Keratinocyte (primary cell): Measurements from ENCODE around the gene ETV4. TPM values are rescaled to one million over a fixed set of nuclear protein-coding genes. Genes with fewer than 3 reads are reported as not detected.
"Not testable (repeated sequence)": the region's sequence is repeated elsewhere in the genome, so short reads cannot be mapped to it uniquely, and the experiment has no call there.

Experiments
- DNase-seq: peaks from one replicate; pipeline ENCODE4 v3.0.0-alpha.2; 2011; ENCODE audit warnings: low read depth, missing footprints, low spot score
- FAIRE-seq: peaks from 2 replicates; lab custom pipeline; 2011; peaks lifted over from hg19 to GRCh38; lab: Jason Lieb, UNC
- H2AFZ ChIP-seq: 2 replicates; pipeline ENCODE4 v1.6.0; 2012; ENCODE audit warnings: low read length, control low read depth, inconsistent platforms; ENCODE audit not compliant: control insufficient read depth
- H3K27ac ChIP-seq: 2 replicates; pipeline ENCODE4 v1.5.1; 2011; ENCODE audit warnings: low read length; ENCODE audit not compliant: control insufficient read depth, insufficient read depth
- H3K27me3 ChIP-seq: 3 replicates; pipeline ENCODE4 v1.6.0; 2011; ENCODE audit warnings: low read length; ENCODE audit not compliant: control insufficient read depth, insufficient read depth; ENCODE audit errors: extremely low read depth
- H3K36me3 ChIP-seq, 2 experiments: 2 replicates in 1 of 2; 3 replicates in 1 of 2; pipeline ENCODE4 v1.5.1; 2011; ENCODE audit warnings: low read length in 2 of 2, mild to moderate bottlenecking in 1 of 2; ENCODE audit not compliant: control insufficient read depth in 2 of 2, insufficient read depth in 2 of 2; ENCODE audit errors: extremely low read depth in 1 of 2
- H3K4me1 ChIP-seq: 3 replicates; pipeline ENCODE4 v1.5.1; 2011; ENCODE audit warnings: low read length; ENCODE audit not compliant: control insufficient read depth, insufficient read depth; ENCODE audit errors: extremely low read depth
- H3K4me2 ChIP-seq: 3 replicates; pipeline ENCODE4 v1.6.0; 2011; ENCODE audit warnings: low read depth, low read length; ENCODE audit not compliant: control insufficient read depth, insufficient read depth; ENCODE audit errors: extremely low read depth
- H3K4me3 ChIP-seq, 3 experiments: fragments of 200-600 bp in 1 of 3; sonication (generic) in 1 of 3; 2 replicates in 2 of 3; 3 replicates in 1 of 3; pipeline ENCODE4 v1.5.1; 2011 to 2016; ENCODE audit warnings: low read length in 3 of 3, mild to moderate bottlenecking in 3 of 3, control low read depth in 2 of 3, inconsistent platforms in 1 of 3, low read depth in 1 of 3, mixed read lengths in 1 of 3, mixed run types in 1 of 3, moderate library complexity in 1 of 3; ENCODE audit not compliant: control insufficient read depth in 2 of 3, insufficient read depth in 2 of 3; ENCODE audit errors: extremely low read depth in 1 of 3
- H3K79me2 ChIP-seq: 2 replicates; pipeline ENCODE4 v1.6.0; 2012; ENCODE audit warnings: low read length; ENCODE audit not compliant: control insufficient read depth, insufficient read depth
- H3K9ac ChIP-seq: 3 replicates; pipeline ENCODE4 v1.6.0; 2011; ENCODE audit warnings: low read length; ENCODE audit not compliant: control insufficient read depth, insufficient read depth; ENCODE audit errors: extremely low read depth
- H3K9me1 ChIP-seq: 3 replicates; pipeline ENCODE4 v1.6.0; 2011; ENCODE audit warnings: low read length; ENCODE audit not compliant: control insufficient read depth, insufficient read depth; ENCODE audit errors: extremely low read depth
- H3K9me3 ChIP-seq: 2 replicates; pipeline ENCODE4 v1.5.1; 2012; ENCODE audit warnings: low read depth, low read length; ENCODE audit not compliant: control insufficient read depth
- H4K20me1 ChIP-seq: 3 replicates; pipeline ENCODE4 v1.6.0; 2011; ENCODE audit warnings: low read length; ENCODE audit not compliant: control insufficient read depth, insufficient read depth; ENCODE audit errors: extremely low read depth
- EZH2 ChIP-seq: IDR thresholded peaks from one replicate; pipeline ENCODE4 v1.6.1; 2012; ENCODE audit warnings: inconsistent platforms, mild to moderate bottlenecking, low read length, moderate library complexity
- dilution Hi-C: fragments of 300-500 bp; cut with MboI; formaldehyde crosslinking; loops from one replicate; pipeline ENCODE4 v1.7.0; 2020; ENCODE audit warnings: low sequenced_read_pairs; ENCODE audit not compliant: extremely low pct_ligation_motif_present
- polyA plus RNA-seq, 5 experiments: library from polyadenylated mRNA; depleted of rRNA in 3 of 5; stranded (reverse) in 3 of 5; stranded (forward) in 1 of 5; unstranded in 1 of 5; fragments of >200 nt; gene quantifications; 1 replicate in 1 of 5; 2 replicates in 3 of 5; 3 replicates in 1 of 5; pipeline versions ENCODE4 v1.2.1 to v1.2.3, GENCODE V29; 2011 to 2012; ENCODE audit warnings: missing spikeins in 2 of 5, low read depth in 1 of 5, low replicate concordance in 1 of 5
- TF ChIP-seq, protein P1 (sequence below), 3 experiments: IDR thresholded peaks in 1 of 3; conservative IDR thresholded peaks in 1 of 3; optimal IDR thresholded peaks in 1 of 3; 2 replicates in 2 of 3; 3 replicates in 1 of 3; pipeline versions ENCODE3 to v1.5.1; 2011; ENCODE audit warnings: low read length in 3 of 3, mild to moderate bottlenecking in 3 of 3, moderate library complexity in 2 of 3, control low read depth in 1 of 3, inconsistent platforms in 1 of 3; ENCODE audit not compliant: insufficient read depth in 2 of 3; ENCODE audit errors: extremely low read depth in 1 of 3

Gene ETV4
- polyA plus RNA-seq, 1 donor (not counting 4 experiments of a cell fraction or from before 2014, with no cell fraction given): 33.6 TPM

DNA sequence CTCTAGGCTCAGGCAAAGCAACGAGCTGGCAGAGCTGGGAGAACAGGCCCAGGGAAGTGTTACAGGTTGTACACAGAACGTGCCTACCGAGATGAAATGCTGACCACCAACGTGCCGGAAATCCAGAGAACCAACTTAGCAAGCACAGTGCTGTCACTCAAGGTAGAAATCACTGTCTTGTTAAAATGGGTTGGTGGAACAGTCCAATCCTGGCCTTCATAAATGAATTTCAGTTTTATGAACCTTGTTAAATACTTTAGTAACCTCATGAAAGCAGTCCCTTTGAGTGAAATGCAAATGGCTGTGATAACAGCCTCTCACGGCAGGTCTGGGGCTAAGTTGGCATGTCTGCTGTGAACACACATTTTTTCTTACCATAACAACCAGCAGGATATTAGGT lies 29.0 kb downstream of the ETV4 start:
- Histone ChIP-seq H2AFZ (no peak overlapping the region), H3K27ac (no peak overlapping the region), H4K20me1 (no peaks in the 10 kb centered on the region), H3K4me3 (no peak overlapping the region), H3K4me1 (no peaks in the 10 kb centered on the region), H3K27me3 (no peaks in the 10 kb centered on the region), H3K79me2 (no peaks in the 10 kb centered on the region), H3K36me3 (peaks cover 34 to 41% of the 10 kb centered on the region in 2 experiments), H3K9ac (no peak overlapping the region), H3K9me3 (no peaks in the 10 kb centered on the region), H3K9me1 (no peaks in the 10 kb centered on the region), H3K4me2 (no peak overlapping the region)
- no peak for DNase-seq
- no peak for FAIRE-seq
- TF ChIP-seq, protein P1, sequence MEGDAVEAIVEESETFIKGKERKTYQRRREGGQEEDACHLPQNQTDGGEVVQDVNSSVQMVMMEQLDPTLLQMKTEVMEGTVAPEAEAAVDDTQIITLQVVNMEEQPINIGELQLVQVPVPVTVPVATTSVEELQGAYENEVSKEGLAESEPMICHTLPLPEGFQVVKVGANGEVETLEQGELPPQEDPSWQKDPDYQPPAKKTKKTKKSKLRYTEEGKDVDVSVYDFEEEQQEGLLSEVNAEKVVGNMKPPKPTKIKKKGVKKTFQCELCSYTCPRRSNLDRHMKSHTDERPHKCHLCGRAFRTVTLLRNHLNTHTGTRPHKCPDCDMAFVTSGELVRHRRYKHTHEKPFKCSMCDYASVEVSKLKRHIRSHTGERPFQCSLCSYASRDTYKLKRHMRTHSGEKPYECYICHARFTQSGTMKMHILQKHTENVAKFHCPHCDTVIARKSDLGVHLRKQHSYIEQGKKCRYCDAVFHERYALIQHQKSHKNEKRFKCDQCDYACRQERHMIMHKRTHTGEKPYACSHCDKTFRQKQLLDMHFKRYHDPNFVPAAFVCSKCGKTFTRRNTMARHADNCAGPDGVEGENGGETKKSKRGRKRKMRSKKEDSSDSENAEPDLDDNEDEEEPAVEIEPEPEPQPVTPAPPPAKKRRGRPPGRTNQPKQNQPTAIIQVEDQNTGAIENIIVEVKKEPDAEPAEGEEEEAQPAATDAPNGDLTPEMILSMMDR (optimal IDR thresholded peaks at IDR 0.05 in 1 of 3, IDR thresholded peaks at IDR 0.05 in 1 of 3, conservative IDR thresholded peaks at IDR 0.05 in 1 of 3; ENCODE audit: extremely low read depth in 1 of 3, insufficient read depth in 2 of 3, low read length in 3 of 3): no peak
- TF ChIP-seq EZH2: no peak
- dilution Hi-C loops: no loop called here

DNA sequence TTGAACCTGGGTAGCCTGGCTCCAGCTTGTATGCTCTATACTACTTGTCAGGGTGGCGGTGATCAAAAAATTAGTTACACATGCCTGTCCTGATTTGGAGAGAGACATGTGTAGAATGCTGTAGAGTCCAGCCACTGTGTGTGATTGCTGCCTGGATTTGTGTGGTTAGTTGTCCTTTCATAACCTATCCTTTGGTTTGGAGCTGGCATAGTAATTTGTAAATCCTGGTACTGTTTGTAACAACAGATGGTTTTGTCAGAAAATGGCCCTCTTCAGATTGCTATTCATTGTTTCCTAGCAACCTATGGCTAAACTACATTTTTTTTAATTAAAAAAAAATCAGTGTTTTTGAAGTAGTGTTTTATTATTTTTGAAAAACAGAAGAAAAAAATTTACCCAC lies 30.5 kb downstream of the ETV4 start:
- peaks cover 25 to 27% of the 10 kb centered on the region in 2 experiments for H3K36me3 ChIP-seq
- no peaks in the 10 kb centered on the region for H3K79me2 ChIP-seq
- H3K9me3 ChIP-seq: no peaks in the 10 kb centered on the region
- H3K27ac ChIP-seq: no peak overlapping the region
- H3K4me1 ChIP-seq: no peaks in the 10 kb centered on the region
- no peak overlapping the region for H3K4me2 ChIP-seq
- no peaks in the 10 kb centered on the region for H3K27me3 ChIP-seq
- H3K4me3 ChIP-seq: no peak overlapping the region
- no peaks in the 10 kb centered on the region for H3K9me1 ChIP-seq
- no peak overlapping the region for H3K9ac ChIP-seq
- dilution Hi-C loops: no loop called here
- no peak overlapping the region for H2AFZ ChIP-seq
- DNase-seq (no peak), FAIRE-seq (no peak)
- TF ChIP-seq, protein P1 (optimal IDR thresholded peaks at IDR 0.05 in 1 of 3, IDR thresholded peaks at IDR 0.05 in 1 of 3, conservative IDR thresholded peaks at IDR 0.05 in 1 of 3; ENCODE audit: extremely low read depth in 1 of 3, insufficient read depth in 2 of 3, low read length in 3 of 3): no peak
- no peak for TF ChIP-seq EZH2
- no peaks in the 10 kb centered on the region for H4K20me1 ChIP-seq

DNA sequence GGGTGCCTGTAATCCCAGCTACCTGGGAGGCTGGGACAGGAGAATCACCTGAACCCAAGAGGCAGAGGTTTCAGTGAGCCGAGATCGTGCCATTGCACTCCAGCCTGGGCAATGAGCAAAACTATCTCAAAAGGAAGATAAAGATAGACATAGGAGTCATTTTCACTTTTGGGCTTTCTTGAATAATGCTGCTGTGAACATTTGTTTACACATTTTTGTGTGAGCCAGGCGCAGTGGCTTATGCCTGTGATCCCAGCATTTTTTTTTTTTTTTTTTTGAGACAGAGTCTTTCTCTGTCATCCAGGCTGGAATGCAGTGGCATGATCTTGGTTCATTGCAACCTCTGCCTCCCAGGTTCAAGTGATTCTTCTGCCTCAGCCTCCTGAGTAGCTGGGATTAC lies 34.9 kb downstream of the ETV4 start:
- dilution Hi-C loops, H3K9me3 ChIP-seq, H3K4me3 ChIP-seq, H4K20me1 ChIP-seq, H3K9ac ChIP-seq, DNase-seq, H3K27ac ChIP-seq, H3K27me3 ChIP-seq, H3K4me1 ChIP-seq, H3K9me1 ChIP-seq, H2AFZ ChIP-seq, FAIRE-seq, H3K4me2 ChIP-seq, H3K79me2 ChIP-seq: not testable (repeated sequence)
- peaks cover 18 to 24% of the 10 kb centered on the region in 2 experiments for H3K36me3 ChIP-seq

DNA sequence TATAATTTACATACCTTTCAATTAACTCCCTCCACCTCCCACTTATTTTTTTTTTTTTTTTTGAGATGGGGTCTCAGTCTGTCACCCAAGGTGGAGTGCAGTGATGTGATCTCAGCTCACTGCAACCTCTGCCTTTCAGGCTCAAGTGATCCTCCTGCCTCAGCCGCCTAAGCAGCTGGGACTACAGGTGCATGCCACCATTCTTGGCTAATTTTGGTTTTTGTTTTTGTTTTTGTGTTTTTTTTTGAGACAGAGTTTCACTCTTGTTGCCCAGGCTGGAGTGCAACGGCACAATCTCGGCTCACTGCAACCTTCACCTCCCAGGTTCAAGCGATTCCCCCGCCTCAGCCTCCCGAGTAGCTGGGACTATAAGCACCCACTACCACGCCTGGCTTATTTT lies 36.7 kb downstream of the ETV4 start:
- H3K9ac ChIP-seq, H3K4me3 ChIP-seq, H4K20me1 ChIP-seq, H3K4me2 ChIP-seq, H3K9me1 ChIP-seq, H3K9me3 ChIP-seq, dilution Hi-C loops, FAIRE-seq, H3K4me1 ChIP-seq, H3K79me2 ChIP-seq, H2AFZ ChIP-seq, H3K27ac ChIP-seq, H3K27me3 ChIP-seq, DNase-seq: not testable (repeated sequence)
- H3K36me3 ChIP-seq: peaks cover 17 to 23% of the 10 kb centered on the region in 2 experiments
